H1 (cell line): ENCODE results near the gene PHF13. TPM values are rescaled to one million over a fixed set of nuclear protein-coding genes. Genes with fewer than 3 reads are reported as not detected.

Experiments
- CTCF ChIA-PET: fragments of 300-600 bp; sonication (Branson Sonifier 250); formaldehyde crosslinking; loops from one replicate; lab custom pipeline; 2021; ENCODE audit not compliant: partially characterized antibody; lab: Charles Lee
- POLR2A ChIA-PET: fragments of 300-600 bp; sonication (Branson Sonifier 250); formaldehyde crosslinking; loops from one replicate; lab custom pipeline; 2021; ENCODE audit warnings: inconsistent platforms; ENCODE audit not compliant: partially characterized antibody; lab: Charles Lee
- DNase-seq, 2 experiments: peaks; one replicate each; pipeline versions ENCODE4 v3.0.0 to v3.0.0-alpha.2; 2010 to 2022; ENCODE audit warnings: low spot score in 2 of 2, low read depth in 1 of 2, mixed read lengths in 1 of 2
- FAIRE-seq: peaks from 2 replicates; lab custom pipeline; 2011; peaks lifted over from hg19 to GRCh38; lab: Jason Lieb, UNC
- H2AFZ ChIP-seq: 2 replicates; pipeline ENCODE4 v1.8.1; 2012; ENCODE audit warnings: low read length, inconsistent platforms
- H2AK5ac ChIP-seq: 2 replicates; pipeline ENCODE4 v1.6.1; 2013; ENCODE audit warnings: low read depth, low read length
- H2BK120ac ChIP-seq: replicated peaks from 2 replicates; pipeline ENCODE3; 2013; ENCODE audit warnings: low read depth, low read length, inconsistent platforms
- H2BK12ac ChIP-seq: 2 replicates; pipeline ENCODE4 v1.6.1; 2013; ENCODE audit warnings: low read depth, low read length
- H2BK15ac ChIP-seq: 2 replicates; pipeline ENCODE4 v1.6.1; 2013; ENCODE audit warnings: low read length
- H2BK20ac ChIP-seq: 2 replicates; pipeline ENCODE4 v1.6.1; 2013; ENCODE audit warnings: low read length
- H2BK5ac ChIP-seq: 2 replicates; pipeline ENCODE4 v1.6.1; 2013; ENCODE audit warnings: low read depth, low read length
- H3K14ac ChIP-seq: 2 replicates; pipeline ENCODE4 v1.6.1; 2013; ENCODE audit warnings: inconsistent platforms; ENCODE audit not compliant: insufficient read length
- H3K18ac ChIP-seq: 2 replicates; pipeline ENCODE4 v1.6.1; 2013; ENCODE audit warnings: low read length; ENCODE audit errors: extremely low read depth
- H3K23ac ChIP-seq: 2 replicates; pipeline ENCODE4 v1.6.1; 2013; ENCODE audit warnings: inconsistent platforms; ENCODE audit not compliant: insufficient read length
- H3K23me2 ChIP-seq: 2 replicates; pipeline ENCODE4 v1.6.1; 2013; ENCODE audit warnings: low read depth, low read length
- H3K27ac ChIP-seq: 2 replicates; pipeline ENCODE4 v1.6.1; 2011; ENCODE audit warnings: low read depth, low read length, inconsistent platforms
- H3K27me3 ChIP-seq, 4 experiments: replicated peaks in 1 of 4; 1 replicate in 1 of 4; 2 replicates in 3 of 4; pipeline versions ENCODE4 v1.6.1 to v1.8.1; 2011 to 2013; ENCODE audit warnings: low read length in 3 of 4, mild to moderate bottlenecking in 3 of 4, inconsistent platforms in 2 of 4, mixed read lengths in 2 of 4, moderate library complexity in 1 of 4; ENCODE audit not compliant: control insufficient read depth in 3 of 4, insufficient read depth in 3 of 4; ENCODE audit errors: extremely low read depth in 1 of 4
- H3K36me3 ChIP-seq, 4 experiments: 2 replicates each; pipeline versions ENCODE4 v1.6.1 to v1.8.1; 2011 to 2013; ENCODE audit warnings: mild to moderate bottlenecking in 4 of 4, low read length in 3 of 4, moderate library complexity in 2 of 4, control low read depth in 1 of 4, inconsistent platforms in 1 of 4; ENCODE audit not compliant: insufficient read depth in 4 of 4, control insufficient read depth in 2 of 4
- H3K4ac ChIP-seq: replicated peaks from 2 replicates; pipeline ENCODE3; 2013; ENCODE audit warnings: low read length, low read depth, mixed read lengths, inconsistent platforms; ENCODE audit not compliant: insufficient read length
- H3K4me1 ChIP-seq, 4 experiments: replicated peaks in 1 of 4; 1 replicate in 1 of 4; 2 replicates in 3 of 4; pipeline versions ENCODE4 v1.6.1 to v1.8.1; 2011 to 2013; ENCODE audit warnings: low read length in 3 of 4, inconsistent platforms in 2 of 4, mixed read lengths in 1 of 4; ENCODE audit not compliant: insufficient read depth in 4 of 4, control insufficient read depth in 3 of 4
- H3K4me2 ChIP-seq, 2 experiments: 2 replicates each; pipeline versions ENCODE4 v1.6.1 to v1.8.1; 2011 to 2013; ENCODE audit warnings: low read depth in 2 of 2, low read length in 2 of 2, control low read depth in 1 of 2, inconsistent platforms in 1 of 2, mild to moderate bottlenecking in 1 of 2; ENCODE audit not compliant: insufficient read depth in 1 of 2
- H3K4me3 ChIP-seq, 4 experiments: fragments of 200-600, 300-600 bp in 1 of 4; sonication (generic), shearing (Covaris generic), sonication (Bioruptor Twin) in 1 of 4; 2 replicates each; pipeline versions ENCODE4 v1.5.1 to v1.8.1; 2011 to 2016; ENCODE audit warnings: low read length in 4 of 4, low read depth in 3 of 4, control low read depth in 2 of 4, inconsistent platforms in 2 of 4, mild to moderate bottlenecking in 2 of 4, mixed read lengths in 1 of 4, moderate library complexity in 1 of 4; ENCODE audit not compliant: insufficient read depth in 2 of 4; ENCODE audit errors: extremely low read depth in 1 of 4
- H3K56ac ChIP-seq: replicated peaks from 2 replicates; pipeline ENCODE3; 2013; ENCODE audit warnings: low read depth, mild to moderate bottlenecking, mixed read lengths, low read length, inconsistent platforms; ENCODE audit not compliant: insufficient read length
- H3K79me1 ChIP-seq: 2 replicates; pipeline ENCODE4 v1.6.1; 2013; ENCODE audit warnings: low read depth, low read length, control low read depth
- H3K79me2 ChIP-seq, 2 experiments: 2 replicates each; pipeline versions ENCODE4 v1.6.1 to v1.8.1; 2012 to 2013; ENCODE audit warnings: low read length in 2 of 2, mild to moderate bottlenecking in 2 of 2, inconsistent platforms in 1 of 2; ENCODE audit not compliant: insufficient read depth in 2 of 2, control insufficient read depth in 1 of 2
- H3K9ac ChIP-seq, 4 experiments: replicated peaks in 1 of 4; 1 replicate in 1 of 4; 2 replicates in 3 of 4; pipeline versions ENCODE4 v1.6.1 to v1.8.1; 2011 to 2013; ENCODE audit warnings: low read depth in 3 of 4, low read length in 3 of 4, control low read depth in 2 of 4, mild to moderate bottlenecking in 2 of 4, moderate library complexity in 2 of 4, inconsistent platforms in 1 of 4; ENCODE audit errors: extremely low read depth in 1 of 4
- H3K9me3 ChIP-seq, 2 experiments: 2 replicates each; pipeline versions ENCODE4 v1.6.1 to v1.8.1; 2012 to 2013; ENCODE audit warnings: mild to moderate bottlenecking in 2 of 2, moderate library complexity in 2 of 2, control low read depth in 1 of 2, inconsistent platforms in 1 of 2, low read depth in 1 of 2, low read length in 1 of 2, mixed read lengths in 1 of 2; ENCODE audit not compliant: insufficient read depth in 2 of 2
- H4K20me1 ChIP-seq, 2 experiments: replicated peaks in 1 of 2; 2 replicates each; pipeline versions ENCODE3 to v1.8.1; 2011 to 2013; ENCODE audit warnings: inconsistent platforms in 2 of 2, low read length in 2 of 2, mild to moderate bottlenecking in 1 of 2; ENCODE audit not compliant: insufficient read depth in 2 of 2, control insufficient read depth in 1 of 2
- H4K5ac ChIP-seq: 2 replicates; pipeline ENCODE4 v1.6.1; 2013; ENCODE audit warnings: low read length, low read depth, mixed read lengths, inconsistent platforms; ENCODE audit not compliant: insufficient read length
- H4K8ac ChIP-seq: 2 replicates; pipeline ENCODE4 v1.8.0; 2013; ENCODE audit warnings: mild to moderate bottlenecking, moderate library complexity, low read length, inconsistent platforms; ENCODE audit not compliant: insufficient read depth; ENCODE audit errors: extremely low read depth
- H4K91ac ChIP-seq: replicated peaks from 2 replicates; pipeline ENCODE3; 2013; ENCODE audit warnings: low read length, mixed read lengths, inconsistent platforms; ENCODE audit not compliant: insufficient read length
- ASH2L ChIP-seq: fragments of 200-600, 300-600 bp; sonication (generic); IDR thresholded peaks from one replicate; pipeline ENCODE4 v1.7.1; 2017; ENCODE audit warnings: low read length
- JUN ChIP-seq: IDR thresholded peaks from 2 replicates; pipeline ENCODE4 v1.6.1; 2011; ENCODE audit warnings: low read depth, mild to moderate bottlenecking, improper control_type of control experiment, low read length
- MAX ChIP-seq: IDR thresholded peaks from 2 replicates; pipeline ENCODE4 v1.6.1; 2012; ENCODE audit warnings: inconsistent platforms
- SAP30 ChIP-seq: fragments of 300-600 bp; sonication (generic); IDR thresholded peaks from 2 replicates; pipeline ENCODE4 v1.7.1; 2012; ENCODE audit warnings: low read length, moderate library complexity, mild to moderate bottlenecking, inconsistent platforms; ENCODE audit not compliant: insufficient read depth, insufficient replicate concordance
- SIRT6 ChIP-seq: IDR thresholded peaks from one replicate; pipeline ENCODE4 v1.7.1; 2012; ENCODE audit warnings: low read length, inconsistent platforms
- SP4 ChIP-seq: IDR thresholded peaks from 2 replicates; pipeline ENCODE4 v1.6.1; 2012; ENCODE audit warnings: low read length, inconsistent platforms
- WGBS, 2 experiments: shearing (Covaris generic) in 1 of 2; methylation state at CpG; one replicate each; pipeline versions ENCODE4 v1.1.6 to v1.1.7; 2013 to 2015; ENCODE audit warnings: low lambda C conversion rate in 2 of 2, mixed read lengths in 2 of 2, inconsistent platforms in 1 of 2, low coverage in 1 of 2, missing lambda C conversion rate in 1 of 2; ENCODE audit not compliant: insufficient replicate concordance in 2 of 2, insufficient coverage in 1 of 2, insufficient read length in 1 of 2; ENCODE audit errors: extremely low coverage in 1 of 2, missing lambda C conversion rate in 1 of 2; 5-methylcytosine and 5-hydroxymethylcytosine counted together
- polyA plus RNA-seq, 7 experiments: library from polyadenylated mRNA; depleted of rRNA in 3 of 7; stranded (reverse) in 5 of 7; unstranded in 2 of 7; fragments of >200 nt in 5 of 7; fragments of 200-250 nt in 2 of 7; gene quantifications; 1 replicate in 5 of 7; 2 replicates in 1 of 7; 4 replicates in 1 of 7; pipeline versions ENCODE4 v1.2.1 to v1.2.3, GENCODE V29; 2011 to 2013; ENCODE audit warnings: missing spikeins in 2 of 7, mixed read lengths in 2 of 7
- total RNA-seq: library from RNA; stranded (reverse); fragmentation: NEBNext Ultra II Directional; extraction: Animal tissue kit (Norgen Biotek cat#: 25700); gene quantifications from 2 replicates; pipeline ENCODE4 v1.2.1, GENCODE V29; 2021

Gene PHF13
- total and polyA plus RNA-seq, 2 of the 8 experiments (the other 6 are each of a cell fraction or from before 2014, with no cell fraction given), result 11.7 to 39.6 TPM

DNA sequence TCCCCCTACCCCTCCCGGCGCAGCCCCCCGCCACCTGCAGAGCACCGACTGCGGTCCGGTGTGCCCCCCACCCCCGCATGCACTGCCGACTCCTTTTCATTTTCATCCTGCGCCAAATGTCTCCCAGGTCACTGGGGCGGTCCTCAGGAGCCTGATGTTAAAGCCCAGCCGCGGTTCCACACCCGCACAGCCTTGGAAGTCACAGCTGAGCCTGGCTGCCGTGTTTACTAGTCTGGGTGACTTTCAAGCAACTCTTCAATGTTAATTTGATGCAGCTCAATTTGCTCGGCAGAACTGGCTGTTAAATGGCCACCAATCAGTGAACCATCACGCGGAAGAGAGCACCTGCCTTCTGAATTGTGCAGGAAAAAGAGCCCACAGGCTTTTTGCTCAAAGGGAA lies 38.4 kb downstream of the PHF13 start:
- 89% methylated on average over 17 of the region's 17 CpGs; no CpG with 5 or more reads in 1 of the 2 experiments for WGBS, 2 experiments
- H3K4me3 ChIP-seq, result no peak overlapping the region
- no peak overlapping the region for H3K27ac ChIP-seq
- H3K79me2 ChIP-seq, result no peaks in the 10 kb centered on the region
- H2BK5ac ChIP-seq, result no peak overlapping the region
- H3K14ac ChIP-seq, result no peak overlapping the region
- POLR2A ChIA-PET, result interaction anchor here (1.0 to 2.9 kb wide), 2 partner anchors 10 to 11 kb away, joined by 3 to 7 read pairs; no protein-coding TSS in a partner anchor
- H2BK120ac ChIP-seq, result no peak overlapping the region
- DNase-seq (no peak), FAIRE-seq (no peak)
- H3K23me2 ChIP-seq, result no peaks in the 10 kb centered on the region
- no peak overlapping the region for H3K23ac ChIP-seq
- no peaks in the 10 kb centered on the region for H3K27me3 ChIP-seq
- H3K4ac ChIP-seq, result no peak overlapping the region
- H2AK5ac ChIP-seq, result no peak overlapping the region
- no peak overlapping the region for H3K56ac ChIP-seq
- H4K5ac ChIP-seq, result no peak overlapping the region
- no peak overlapping the region for H3K9ac ChIP-seq
- H2BK20ac ChIP-seq, result no peak overlapping the region
- H2BK12ac ChIP-seq, result no peak overlapping the region
- H4K91ac ChIP-seq, result no peak overlapping the region
- no peaks in the 10 kb centered on the region for H3K9me3 ChIP-seq
- H3K36me3 ChIP-seq, result peaks cover 17 to 36% (median 21%) of the 10 kb centered on the region in 4 experiments
- peaks cover 0 to 6% of the 10 kb centered on the region in 2 experiments for H4K20me1 ChIP-seq
- CTCF ChIA-PET, result interaction anchor here (0.6 to 2.3 kb wide), 3 partner anchors 50 to 128 kb away, joined by 3 to 5 read pairs (median 3); partner anchors contain the start of gene DNAJC11
- no peak overlapping the region for H4K8ac ChIP-seq
- no peak overlapping the region for H3K18ac ChIP-seq
- H2AFZ ChIP-seq, result no peak overlapping the region
- no peaks in the 10 kb centered on the region for H3K79me1 ChIP-seq
- H2BK15ac ChIP-seq, result no peak overlapping the region
- no peaks in the 10 kb centered on the region for H3K4me1 ChIP-seq
- H3K4me2 ChIP-seq, result no peak overlapping the region
- TF ChIP-seq MAX (no peak), SP4 (no peak), ASH2L (no peak), JUN (no peak), SAP30 (no peak), SIRT6 (no peak)
